HL-60 (cell line): ENCODE measurements around the gene HABP2.

Experiments used
- CTCF ChIP-seq: IDR thresholded peaks from one replicate; pipeline ENCODE4 v1.5.1; 2011; ENCODE audit warnings: low read length, control low read depth, inconsistent platforms; ENCODE audit not compliant: insufficient read depth
- POLR2AphosphoS5 ChIP-seq: IDR thresholded peaks from 2 replicates; pipeline ENCODE4 v1.6.1; 2012; ENCODE audit warnings: low read depth
- TF ChIP-seq, protein P1 (sequence below): IDR thresholded peaks from 2 replicates; pipeline ENCODE4 v1.6.1; 2012; ENCODE audit warnings: low read depth; ENCODE audit not compliant: insufficient replicate concordance

GRCh38 chr10:113625461-113626186 is 72.8 kb downstream of the HABP2 start:
- TF ChIP-seq POLR2AphosphoS5 (no peak), CTCF (no peak)
- TF ChIP-seq, protein P1, sequence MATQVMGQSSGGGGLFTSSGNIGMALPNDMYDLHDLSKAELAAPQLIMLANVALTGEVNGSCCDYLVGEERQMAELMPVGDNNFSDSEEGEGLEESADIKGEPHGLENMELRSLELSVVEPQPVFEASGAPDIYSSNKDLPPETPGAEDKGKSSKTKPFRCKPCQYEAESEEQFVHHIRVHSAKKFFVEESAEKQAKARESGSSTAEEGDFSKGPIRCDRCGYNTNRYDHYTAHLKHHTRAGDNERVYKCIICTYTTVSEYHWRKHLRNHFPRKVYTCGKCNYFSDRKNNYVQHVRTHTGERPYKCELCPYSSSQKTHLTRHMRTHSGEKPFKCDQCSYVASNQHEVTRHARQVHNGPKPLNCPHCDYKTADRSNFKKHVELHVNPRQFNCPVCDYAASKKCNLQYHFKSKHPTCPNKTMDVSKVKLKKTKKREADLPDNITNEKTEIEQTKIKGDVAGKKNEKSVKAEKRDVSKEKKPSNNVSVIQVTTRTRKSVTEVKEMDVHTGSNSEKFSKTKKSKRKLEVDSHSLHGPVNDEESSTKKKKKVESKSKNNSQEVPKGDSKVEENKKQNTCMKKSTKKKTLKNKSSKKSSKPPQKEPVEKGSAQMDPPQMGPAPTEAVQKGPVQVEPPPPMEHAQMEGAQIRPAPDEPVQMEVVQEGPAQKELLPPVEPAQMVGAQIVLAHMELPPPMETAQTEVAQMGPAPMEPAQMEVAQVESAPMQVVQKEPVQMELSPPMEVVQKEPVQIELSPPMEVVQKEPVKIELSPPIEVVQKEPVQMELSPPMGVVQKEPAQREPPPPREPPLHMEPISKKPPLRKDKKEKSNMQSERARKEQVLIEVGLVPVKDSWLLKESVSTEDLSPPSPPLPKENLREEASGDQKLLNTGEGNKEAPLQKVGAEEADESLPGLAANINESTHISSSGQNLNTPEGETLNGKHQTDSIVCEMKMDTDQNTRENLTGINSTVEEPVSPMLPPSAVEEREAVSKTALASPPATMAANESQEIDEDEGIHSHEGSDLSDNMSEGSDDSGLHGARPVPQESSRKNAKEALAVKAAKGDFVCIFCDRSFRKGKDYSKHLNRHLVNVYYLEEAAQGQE, result no peak
